ENCODE results near the gene PKP3. TPM values are rescaled to one million over a fixed set of nuclear protein-coding genes. Genes with fewer than 3 reads are reported as not detected.
"Not testable (repeated sequence)": the region's sequence is repeated elsewhere in the genome, so short reads cannot be mapped to it uniquely, and the experiment has no call there.

Gene PKP3
- under 1 TPM in 4 of 5 donors, not detected in 1; 0.32 to 0.85 (median 0.47) TPM for total RNA-seq
- total RNA-seq (2013), result 0.31 TPM
- total RNA-seq, result 0 to 0.30 (median 0.06) reads per million in 29 experiments

- WGBS (ENCODE audit: insufficient coverage), result 85% methylated on average over 44 of the region's 57 CpGs
- ATAC-seq (replicated peaks in 1 of 4) (no peak), DNase-seq (no peak)
- Mint-ChIP-seq H3K36me3 (no peaks in the 10 kb centered on the region), H3K27me3 (peaks cover 0 to 4% of the 10 kb centered on the region in 2 donors), H3K4me3 (no peak within 1 kb of the TSS), H3K27ac (no peak within 1 kb of the TSS), H3K4me1 (peaks cover 0 to 2% (median 0%) of the 10 kb centered on the region in 3 donors), H3K9me3 (no peaks in the 10 kb centered on the region)
- Histone ChIP-seq H3K27me3 (replicated peaks in 1 of 2; ENCODE audit: control insufficient read depth in 2 of 2, extremely low read depth in 1 of 2, insufficient read depth in 2 of 2, low read length in 1 of 2) (peaks cover 0 to 33% of the 10 kb centered on the region in 2 experiments), H3K36me3 (ENCODE audit: control insufficient read depth in 2 of 2, extremely low read depth in 1 of 2, insufficient read depth in 1 of 2, low read length in 1 of 2) (no peaks in the 10 kb centered on the region), H3K27ac (ENCODE audit: low read length) (no peak within 1 kb of the TSS), H3K9me3 (no peaks in the 10 kb centered on the region), H3K4me1 (ENCODE audit: control insufficient read depth in 1 of 2, extremely low read depth in 1 of 2, insufficient read depth in 2 of 2, low read length in 2 of 2) (peaks cover 0 to 19% of the 10 kb centered on the region in 2 experiments), H3K4me3 (ENCODE audit: control insufficient read depth in 1 of 2, extremely low read depth in 1 of 2, low read length in 1 of 2) (no peak within 1 kb of the TSS)
- ChIA-PET POLR2A (no interaction called here), CTCF (no interaction called here)
These were observed at the start of gene PKP3 for GRCh38 chr11:394034-394857. Gene PKP3 (plus strand): TSS chr11:394209. CDS start chr11:394293, 84 bp downstream.

GRCh38 chr11:344836-345578 lies 49.0 kb upstream of the PKP3 start:
- 91% methylated on average over 5 of the region's 11 CpGs for WGBS (ENCODE audit: insufficient coverage)
- peaks cover 9 to 22% (median 17%) of the 10 kb centered on the region in 3 donors for H3K4me1 Mint-ChIP-seq
- CTCF ChIA-PET, result interaction anchor here in 1 of 2 donors (0.7 kb wide), 1 partner anchor 20 kb away, joined by 3 read pairs; no protein-coding TSS in a partner anchor
- H3K4me1 ChIP-seq (ENCODE audit: control insufficient read depth in 1 of 2, extremely low read depth in 1 of 2, insufficient read depth in 2 of 2, low read length in 2 of 2), result no peaks in the 10 kb centered on the region
- no peaks in the 10 kb centered on the region for H3K27me3 ChIP-seq (replicated peaks in 1 of 2; ENCODE audit: control insufficient read depth in 2 of 2, extremely low read depth in 1 of 2, insufficient read depth in 2 of 2, low read length in 1 of 2)
- ATAC-seq (replicated peaks in 1 of 4), result no peak
- H3K27ac Mint-ChIP-seq, result no peak overlapping the region
- no peak overlapping the region for H3K4me3 Mint-ChIP-seq
- no peak for DNase-seq
- H3K9me3 Mint-ChIP-seq, result no peaks in the 10 kb centered on the region
- no peaks in the 10 kb centered on the region for H3K9me3 ChIP-seq
- no peak overlapping the region for H3K27ac ChIP-seq (ENCODE audit: low read length)
- POLR2A ChIA-PET, result no interaction called here
- H3K4me3 ChIP-seq (ENCODE audit: control insufficient read depth in 1 of 2, extremely low read depth in 1 of 2, low read length in 1 of 2), result no peak overlapping the region
- H3K36me3 Mint-ChIP-seq, result no peaks in the 10 kb centered on the region
- H3K36me3 ChIP-seq (ENCODE audit: control insufficient read depth in 2 of 2, extremely low read depth in 1 of 2, insufficient read depth in 1 of 2, low read length in 1 of 2), result no peaks in the 10 kb centered on the region
- peaks cover 0 to 1% of the 10 kb centered on the region in 2 donors for H3K27me3 Mint-ChIP-seq

- ATAC-seq (replicated peaks in 1 of 4), result no peak
- 88% methylated on average over 1 of the region's 3 CpGs for WGBS (ENCODE audit: insufficient coverage)
These were observed 47.5 kb upstream of the PKP3 start for GRCh38 chr11:346529-346928.

GRCh38 chr11:349270-349954 lies 44.6 kb upstream of the PKP3 start:
- H3K9me3 ChIP-seq; H3K4me3 ChIP-seq (ENCODE audit: control insufficient read depth in 1 of 2, extremely low read depth in 1 of 2, low read length in 1 of 2); H3K27ac Mint-ChIP-seq; H3K27me3 ChIP-seq (replicated peaks in 1 of 2; ENCODE audit: control insufficient read depth in 2 of 2, extremely low read depth in 1 of 2, insufficient read depth in 2 of 2, low read length in 1 of 2); H3K4me3 Mint-ChIP-seq; DNase-seq; ATAC-seq (replicated peaks in 1 of 4); H3K36me3 Mint-ChIP-seq; H3K36me3 ChIP-seq (ENCODE audit: control insufficient read depth in 2 of 2, extremely low read depth in 1 of 2, insufficient read depth in 1 of 2, low read length in 1 of 2); H3K27me3 Mint-ChIP-seq; H3K27ac ChIP-seq (ENCODE audit: low read length); H3K9me3 Mint-ChIP-seq: not testable (repeated sequence)
- CTCF ChIA-PET, result interaction anchor here in 1 of 2 donors (0.6 kb wide), 1 partner anchor 133 kb away, joined by 3 read pairs; no protein-coding TSS in a partner anchor
- H3K4me1 Mint-ChIP-seq, result peaks cover 38 to 40% (median 39%) of the 10 kb centered on the region in 3 donors
- POLR2A ChIA-PET, result interaction anchor here in 1 of 2 donors (0.6 kb wide), 1 partner anchor 9 kb away, joined by 3 read pairs; no protein-coding TSS in a partner anchor
- H3K4me1 ChIP-seq (ENCODE audit: control insufficient read depth in 1 of 2, extremely low read depth in 1 of 2, insufficient read depth in 2 of 2, low read length in 2 of 2), result peaks cover 8 to 36% of the 10 kb centered on the region in 2 experiments
- WGBS (ENCODE audit: insufficient coverage), result 87% methylated on average over 7 of the region's 8 CpGs

More at GRCh38 chr11:346529-346928, 47.5 kb upstream of the PKP3 start:
- Histone ChIP-seq H3K27ac (ENCODE audit: low read length) (no peak overlapping the region), H3K9me3 (no peaks in the 10 kb centered on the region), H3K27me3 (replicated peaks in 1 of 2; ENCODE audit: control insufficient read depth in 2 of 2, extremely low read depth in 1 of 2, insufficient read depth in 2 of 2, low read length in 1 of 2) (no peaks in the 10 kb centered on the region), H3K4me1 (ENCODE audit: control insufficient read depth in 1 of 2, extremely low read depth in 1 of 2, insufficient read depth in 2 of 2, low read length in 2 of 2) (peaks cover 8 to 14% of the 10 kb centered on the region in 2 experiments), H3K4me3 (ENCODE audit: control insufficient read depth in 1 of 2, extremely low read depth in 1 of 2, low read length in 1 of 2) (no peak overlapping the region), H3K36me3 (ENCODE audit: control insufficient read depth in 2 of 2, extremely low read depth in 1 of 2, insufficient read depth in 1 of 2, low read length in 1 of 2) (no peaks in the 10 kb centered on the region)
- Mint-ChIP-seq H3K36me3 (no peaks in the 10 kb centered on the region), H3K4me1 (peaks cover 19 to 24% (median 20%) of the 10 kb centered on the region in 3 donors), H3K27ac (no peak overlapping the region), H3K4me3 (no peak overlapping the region), H3K9me3 (no peaks in the 10 kb centered on the region), H3K27me3 (no peaks in the 10 kb centered on the region)
- POLR2A ChIA-PET, result no interaction called here
- CTCF ChIA-PET, result interaction anchor here in 1 of 2 donors (0.6 kb wide), 1 partner anchor 63 kb away, joined by 3 read pairs; no protein-coding TSS in a partner anchor
- no peak for DNase-seq

GRCh38 chr11:350033-350722 lies 43.8 kb upstream of the PKP3 start:
- H3K27me3 Mint-ChIP-seq; DNase-seq; H3K36me3 ChIP-seq (ENCODE audit: control insufficient read depth in 2 of 2, extremely low read depth in 1 of 2, insufficient read depth in 1 of 2, low read length in 1 of 2); CTCF ChIA-PET; H3K36me3 Mint-ChIP-seq; H3K4me3 ChIP-seq (ENCODE audit: control insufficient read depth in 1 of 2, extremely low read depth in 1 of 2, low read length in 1 of 2); H3K9me3 Mint-ChIP-seq; H3K27me3 ChIP-seq (replicated peaks in 1 of 2; ENCODE audit: control insufficient read depth in 2 of 2, extremely low read depth in 1 of 2, insufficient read depth in 2 of 2, low read length in 1 of 2); H3K9me3 ChIP-seq; POLR2A ChIA-PET; ATAC-seq (replicated peaks in 1 of 4): not testable (repeated sequence)
- peaks cover 10 to 41% of the 10 kb centered on the region in 2 experiments for H3K4me1 ChIP-seq (ENCODE audit: control insufficient read depth in 1 of 2, extremely low read depth in 1 of 2, insufficient read depth in 2 of 2, low read length in 2 of 2)
- H3K27ac ChIP-seq (ENCODE audit: low read length), result peak overlapping the region; percentile 23
- Mint-ChIP-seq H3K27ac (peak overlapping the region; percentile 53 to 70), H3K4me1 (peaks cover 43 to 46% (median 45%) of the 10 kb centered on the region in 3 donors), H3K4me3 (peak overlapping the region in 1 of 3 donors; percentile 1)
- WGBS (ENCODE audit: insufficient coverage), result 86% methylated on average over 10 of the region's 16 CpGs
